Mucosa of stomach (tissue), 1 donor: ENCODE measurements around the gene BTBD2.

Experiments
- H3K27me3 ChIP-seq: one replicate; pipeline ENCODE4 v1.7.0; 2013; ENCODE audit warnings: mild to moderate bottlenecking, low read length; ENCODE audit not compliant: control insufficient read depth, insufficient read depth
- H3K36me3 ChIP-seq: one replicate; pipeline ENCODE4 v1.7.0; 2013; ENCODE audit warnings: low read length; ENCODE audit not compliant: control insufficient read depth, insufficient read depth
- H3K4me1 ChIP-seq: one replicate; pipeline ENCODE4 v1.7.0; 2013; ENCODE audit warnings: mild to moderate bottlenecking, low read length; ENCODE audit not compliant: control insufficient read depth, insufficient read depth
- H3K4me3 ChIP-seq: one replicate; pipeline ENCODE4 v1.7.0; 2013; ENCODE audit warnings: low read length
- H3K9ac ChIP-seq: one replicate; pipeline ENCODE4 v1.7.0; 2013; ENCODE audit warnings: mild to moderate bottlenecking, low read length, moderate library complexity
- H3K9me3 ChIP-seq: one replicate; pipeline ENCODE4 v1.7.0; 2013; ENCODE audit warnings: mild to moderate bottlenecking, low read length, moderate library complexity; ENCODE audit not compliant: control insufficient read depth
- donor health status: Pancreatic carcinoma.

BTBD2 gene

GRCh38 chr19:1980091-1980808 is 35.3 kb downstream of the BTBD2 start:
- Histone ChIP-seq H3K36me3 (peaks cover 13% of the 10 kb centered on the region), H3K27me3 (no peaks in the 10 kb centered on the region), H3K9me3 (no peaks in the 10 kb centered on the region), H3K4me1 (no peaks in the 10 kb centered on the region), H3K4me3 (no peak overlapping the region), H3K9ac (no peak overlapping the region)

GRCh38 chr19:1979642-1980041 is 35.9 kb downstream of the BTBD2 start:
- Histone ChIP-seq H3K9ac (no peak overlapping the region), H3K27me3 (no peaks in the 10 kb centered on the region), H3K4me1 (no peaks in the 10 kb centered on the region), H3K36me3 (peaks cover 7% of the 10 kb centered on the region), H3K4me3 (no peak overlapping the region), H3K9me3 (no peaks in the 10 kb centered on the region)

- H3K9ac ChIP-seq = no peak overlapping the region
- H3K27me3 ChIP-seq = no peaks in the 10 kb centered on the region
- H3K36me3 ChIP-seq = peaks cover 7% of the 10 kb centered on the region
- no peaks in the 10 kb centered on the region for H3K4me1 ChIP-seq
- no peak overlapping the region for H3K4me3 ChIP-seq
- H3K9me3 ChIP-seq = no peaks in the 10 kb centered on the region
Measured at GRCh38 chr19:1979017-1979416, 36.5 kb downstream of the BTBD2 start.

- no peak overlapping the region for H3K4me3 ChIP-seq
- no peaks in the 10 kb centered on the region for H3K27me3 ChIP-seq
- H3K36me3 ChIP-seq = peaks cover 7% of the 10 kb centered on the region
- H3K9ac ChIP-seq = no peak overlapping the region
- no peaks in the 10 kb centered on the region for H3K4me1 ChIP-seq
- H3K9me3 ChIP-seq = no peaks in the 10 kb centered on the region
Measured at GRCh38 chr19:1978346-1978894, 37.1 kb downstream of the BTBD2 start.

GRCh38 chr19:1977120-1977519 is 38.4 kb downstream of the BTBD2 start:
- H3K9ac ChIP-seq = no peak overlapping the region

GRCh38 chr19:1975162-1975480 is 40.4 kb downstream of the BTBD2 start:
- Histone ChIP-seq H3K4me1 (no peaks in the 10 kb centered on the region), H3K4me3 (no peak overlapping the region), H3K9ac (no peak overlapping the region), H3K27me3 (no peaks in the 10 kb centered on the region), H3K36me3 (no peaks in the 10 kb centered on the region), H3K9me3 (no peaks in the 10 kb centered on the region)

More at GRCh38 chr19:1977120-1977519, 38.4 kb downstream of the BTBD2 start:
- H3K4me3 ChIP-seq = no peak overlapping the region
- H3K4me1 ChIP-seq = no peaks in the 10 kb centered on the region
- peaks cover 7% of the 10 kb centered on the region for H3K36me3 ChIP-seq
- no peaks in the 10 kb centered on the region for H3K9me3 ChIP-seq
- H3K27me3 ChIP-seq = no peaks in the 10 kb centered on the region

GRCh38 chr19:1974381-1975161 is 40.9 kb downstream of the BTBD2 start:
- Histone ChIP-seq H3K9ac (no peak overlapping the region), H3K36me3 (no peaks in the 10 kb centered on the region), H3K27me3 (no peaks in the 10 kb centered on the region), H3K4me1 (no peaks in the 10 kb centered on the region), H3K9me3 (no peaks in the 10 kb centered on the region), H3K4me3 (no peak overlapping the region)

- H3K4me1 ChIP-seq = no peaks in the 10 kb centered on the region
- H3K27me3 ChIP-seq = no peaks in the 10 kb centered on the region
- no peak overlapping the region for H3K9ac ChIP-seq
- no peaks in the 10 kb centered on the region for H3K36me3 ChIP-seq
- H3K9me3 ChIP-seq = no peaks in the 10 kb centered on the region
- H3K4me3 ChIP-seq = no peak overlapping the region
Measured at GRCh38 chr19:1970806-1971502, 44.6 kb downstream of the BTBD2 start.

- no peak overlapping the region for H3K4me3 ChIP-seq
- H3K9ac ChIP-seq = no peak overlapping the region
- no peaks in the 10 kb centered on the region for H3K9me3 ChIP-seq
- no peaks in the 10 kb centered on the region for H3K27me3 ChIP-seq
- no peaks in the 10 kb centered on the region for H3K4me1 ChIP-seq
- H3K36me3 ChIP-seq = no peaks in the 10 kb centered on the region
Measured at GRCh38 chr19:1970003-1970805, 45.3 kb downstream of the BTBD2 start.

- H3K9me3 ChIP-seq = no peaks in the 10 kb centered on the region
- no peaks in the 10 kb centered on the region for H3K27me3 ChIP-seq
- H3K4me1 ChIP-seq = no peaks in the 10 kb centered on the region
- no peaks in the 10 kb centered on the region for H3K36me3 ChIP-seq
- H3K9ac ChIP-seq = no peak overlapping the region
- no peak overlapping the region for H3K4me3 ChIP-seq
Measured at GRCh38 chr19:1969176-1970002, 46.1 kb downstream of the BTBD2 start.
